Osteoblast (primary cell): ENCODE measurements around the gene AP1S3. TPM values are rescaled to one million over a fixed set of nuclear protein-coding genes. Genes with fewer than 3 reads are reported as not detected.
"Not testable (repeated sequence)": the region's sequence is repeated elsewhere in the genome, so short reads cannot be mapped to it uniquely, and the experiment has no call there.

Experiments used
- DNase-seq: peaks from one replicate; pipeline ENCODE4 v3.0.0; 2011; ENCODE audit warnings: low spot score, mixed read lengths; ENCODE audit not compliant: insufficient read length; ENCODE audit errors: missing footprints
- H2AFZ ChIP-seq: 2 replicates; pipeline ENCODE4 v1.6.0; 2011; ENCODE audit warnings: mild to moderate bottlenecking, low read length
- H3K27ac ChIP-seq: 2 replicates; pipeline ENCODE4 v1.5.1; 2011; ENCODE audit warnings: mild to moderate bottlenecking, low read depth, low read length, moderate library complexity
- H3K27me3 ChIP-seq: 2 replicates; pipeline ENCODE4 v1.6.0; 2012; ENCODE audit warnings: mild to moderate bottlenecking, control low read depth, inconsistent platforms, low read length, moderate library complexity; ENCODE audit not compliant: insufficient read depth
- H3K36me3 ChIP-seq: 2 replicates; pipeline ENCODE4 v1.5.1; 2011; ENCODE audit warnings: mild to moderate bottlenecking, low read length, control low read depth, moderate library complexity; ENCODE audit not compliant: insufficient read depth
- H3K4me1 ChIP-seq: 2 replicates; pipeline ENCODE4 v1.5.1; 2011; ENCODE audit warnings: mild to moderate bottlenecking, low read length, control low read depth, moderate library complexity; ENCODE audit not compliant: insufficient read depth
- H3K4me2 ChIP-seq: 2 replicates; pipeline ENCODE4 v1.6.0; 2011; ENCODE audit warnings: mild to moderate bottlenecking, low read length; ENCODE audit not compliant: insufficient read depth
- H3K4me3 ChIP-seq: fragments of 200-600 bp; sonication (generic); 3 replicates; pipeline ENCODE4 v1.5.1; 2012; ENCODE audit warnings: mild to moderate bottlenecking, low read length, inconsistent platforms; ENCODE audit not compliant: insufficient read depth
- H3K79me2 ChIP-seq: 2 replicates; pipeline ENCODE4 v1.6.0; 2012; ENCODE audit warnings: mild to moderate bottlenecking, low read length, control low read depth, inconsistent platforms; ENCODE audit not compliant: insufficient read depth
- H3K9me3 ChIP-seq: 2 replicates; pipeline ENCODE4 v1.5.1; 2011; ENCODE audit warnings: low read depth, low read length, control low read depth
- H4K20me1 ChIP-seq: 2 replicates; pipeline ENCODE4 v1.6.0; 2012; ENCODE audit warnings: mild to moderate bottlenecking, low read length, control low read depth; ENCODE audit not compliant: insufficient read depth
- CTCF ChIP-seq: IDR thresholded peaks from 2 replicates; pipeline ENCODE4 v1.5.1; 2011; ENCODE audit warnings: mild to moderate bottlenecking, low read depth, low read length, moderate library complexity; ENCODE audit errors: extremely low read depth
- total RNA-seq: library from RNA; depleted of rRNA; stranded (reverse); fragments of >200 nt; gene quantifications from 2 replicates; pipeline ENCODE4 v1.2.3, GENCODE V29; 2012

AP1S3 gene
- total RNA-seq, 1 donor = 2.2 TPM

DNA sequence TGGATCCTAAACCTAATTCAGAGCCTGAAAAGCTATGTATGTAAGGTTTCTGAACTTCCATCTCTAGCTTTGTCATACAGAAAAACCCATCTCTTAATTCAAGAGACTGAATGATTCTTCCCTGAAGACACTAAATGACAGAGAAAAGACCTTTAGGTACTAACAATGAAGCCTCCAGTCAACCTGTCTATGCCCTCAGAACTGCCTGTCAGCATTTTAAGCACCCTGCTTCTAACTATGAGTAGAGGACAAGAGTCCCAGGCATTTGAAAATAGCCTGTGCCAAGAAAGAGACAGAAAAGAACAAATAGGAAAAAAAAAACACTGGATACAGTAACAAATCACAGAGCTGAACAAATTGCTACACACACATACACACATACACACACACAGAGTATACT lies 48.6 kb downstream of the AP1S3 start:
- no peak overlapping the region for H2AFZ ChIP-seq
- H3K9me3 ChIP-seq = no peaks in the 10 kb centered on the region
- H3K79me2 ChIP-seq = peaks cover 2% of the 10 kb centered on the region
- no peaks in the 10 kb centered on the region for H3K27me3 ChIP-seq
- H3K4me1 ChIP-seq = no peaks in the 10 kb centered on the region
- DNase-seq = no peak
- no peak overlapping the region for H3K4me3 ChIP-seq
- TF ChIP-seq CTCF = no peak
- H3K4me2 ChIP-seq = no peak overlapping the region
- no peak overlapping the region for H3K27ac ChIP-seq
- no peaks in the 10 kb centered on the region for H4K20me1 ChIP-seq
- H3K36me3 ChIP-seq = no peaks in the 10 kb centered on the region

- H3K4me1 ChIP-seq, H3K9me3 ChIP-seq, H3K4me3 ChIP-seq, H3K27ac ChIP-seq, H4K20me1 ChIP-seq, H3K4me2 ChIP-seq, H3K79me2 ChIP-seq, H3K36me3 ChIP-seq, H2AFZ ChIP-seq, H3K27me3 ChIP-seq, DNase-seq: not testable (repeated sequence)
Observed at GRCh38 chr2:223788106-223788505, 49.3 kb downstream of the AP1S3 start.

DNA sequence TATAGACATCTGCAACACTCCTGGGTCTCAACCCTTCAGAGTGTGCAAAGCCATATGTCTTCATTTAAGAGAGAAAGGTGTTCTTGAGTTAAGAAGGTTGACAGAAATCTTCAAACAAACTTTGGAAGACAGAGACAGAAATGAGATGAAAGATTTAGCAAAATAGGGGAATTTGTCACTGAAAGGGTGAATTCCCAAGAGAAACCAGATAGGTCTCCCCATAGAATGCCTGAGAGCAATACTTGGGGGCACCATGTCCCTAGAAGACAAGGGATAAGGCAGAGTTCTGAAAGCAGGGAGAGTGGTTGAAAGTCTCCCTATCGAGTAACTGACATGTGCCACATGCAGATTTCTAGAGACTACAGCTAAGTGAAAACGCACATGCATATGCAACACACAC lies 50.0 kb downstream of the AP1S3 start:
- no peak overlapping the region for H2AFZ ChIP-seq
- no peaks in the 10 kb centered on the region for H3K36me3 ChIP-seq
- DNase-seq = no peak
- H3K9me3 ChIP-seq = no peaks in the 10 kb centered on the region
- no peak for TF ChIP-seq CTCF
- H3K79me2 ChIP-seq = peaks cover 2% of the 10 kb centered on the region
- H3K27me3 ChIP-seq = no peaks in the 10 kb centered on the region
- no peaks in the 10 kb centered on the region for H3K4me1 ChIP-seq
- H4K20me1 ChIP-seq = no peaks in the 10 kb centered on the region
- H3K4me3 ChIP-seq = no peak overlapping the region
- no peak overlapping the region for H3K4me2 ChIP-seq
- no peak overlapping the region for H3K27ac ChIP-seq

- Histone ChIP-seq H3K36me3 (no peaks in the 10 kb centered on the region), H3K4me2 (no peak overlapping the region), H4K20me1 (no peaks in the 10 kb centered on the region), H3K79me2 (peaks cover 2% of the 10 kb centered on the region), H3K27me3 (no peaks in the 10 kb centered on the region), H2AFZ (no peak overlapping the region), H3K4me3 (no peak overlapping the region), H3K9me3 (no peaks in the 10 kb centered on the region), H3K4me1 (no peaks in the 10 kb centered on the region), H3K27ac (no peak overlapping the region)
- TF ChIP-seq CTCF = no peak
- DNase-seq = no peak
Observed at GRCh38 chr2:223786943-223787342, 50.4 kb downstream of the AP1S3 start.
